Fibroblast of villous mesenchyme (primary cell): ENCODE measurements around the gene SQOR. TPM values are rescaled to one million over a fixed set of nuclear protein-coding genes. Genes with fewer than 3 reads are reported as not detected.

Experiments used
- DNase-seq: peaks from one replicate; pipeline ENCODE4 v3.0.0-alpha.2; 2010; ENCODE audit warnings: low read depth
- H3K4me3 ChIP-seq: 2 replicates; pipeline ENCODE4 v1.5.1; 2011; ENCODE audit warnings: low read depth, mild to moderate bottlenecking, low read length
- total RNA-seq: library from RNA; depleted of rRNA; stranded (reverse); fragments of >200 nt; gene quantifications from 2 replicates; pipeline ENCODE4 v1.2.3, GENCODE V29; 2012
- TF ChIP-seq, protein P1 (sequence below): IDR thresholded peaks from 2 replicates; pipeline ENCODE4 v1.5.1; 2012; ENCODE audit warnings: low read depth, mild to moderate bottlenecking, low read length; ENCODE audit not compliant: insufficient read depth

The SQOR gene
- total RNA-seq, 1 donor = 81.6 TPM

DNA sequence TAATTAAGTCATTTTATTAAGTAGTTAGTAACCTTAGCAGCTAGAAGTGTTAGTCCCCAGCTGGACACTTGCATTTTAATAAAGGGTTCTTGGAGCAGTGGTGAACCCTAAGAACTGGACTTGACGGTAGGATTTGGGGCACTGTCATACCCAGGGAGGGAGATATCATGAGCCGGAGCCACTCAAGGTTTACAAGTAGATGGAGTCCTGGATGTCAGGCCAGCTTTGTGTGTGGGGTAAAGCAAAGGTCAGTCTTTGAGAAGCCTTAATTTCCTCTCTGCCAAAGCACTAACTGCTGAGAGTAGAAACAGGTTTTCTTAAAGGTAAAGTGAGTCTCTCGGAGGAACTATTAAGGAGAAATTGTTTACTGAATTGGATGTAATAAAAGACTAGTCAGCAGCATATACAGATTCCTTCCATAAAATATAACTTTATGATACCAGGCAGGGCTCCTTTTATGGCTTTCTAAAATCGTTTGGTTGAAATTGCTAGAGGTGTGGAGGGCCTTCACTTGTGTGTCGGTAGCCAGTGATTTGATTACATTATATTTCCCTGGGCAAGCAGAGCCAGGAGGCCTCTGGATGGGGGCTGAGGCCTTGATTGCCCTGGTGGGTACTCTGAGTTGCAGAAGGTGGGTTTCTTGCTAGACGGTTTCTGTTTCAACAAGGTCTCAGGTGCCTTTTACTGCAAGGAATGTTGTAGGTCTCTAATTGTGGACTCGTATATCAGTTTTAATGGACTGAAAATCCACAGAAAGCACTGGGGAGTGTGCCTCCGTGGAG is 23.1 kb downstream of the SQOR start:
- TF ChIP-seq, protein P1, sequence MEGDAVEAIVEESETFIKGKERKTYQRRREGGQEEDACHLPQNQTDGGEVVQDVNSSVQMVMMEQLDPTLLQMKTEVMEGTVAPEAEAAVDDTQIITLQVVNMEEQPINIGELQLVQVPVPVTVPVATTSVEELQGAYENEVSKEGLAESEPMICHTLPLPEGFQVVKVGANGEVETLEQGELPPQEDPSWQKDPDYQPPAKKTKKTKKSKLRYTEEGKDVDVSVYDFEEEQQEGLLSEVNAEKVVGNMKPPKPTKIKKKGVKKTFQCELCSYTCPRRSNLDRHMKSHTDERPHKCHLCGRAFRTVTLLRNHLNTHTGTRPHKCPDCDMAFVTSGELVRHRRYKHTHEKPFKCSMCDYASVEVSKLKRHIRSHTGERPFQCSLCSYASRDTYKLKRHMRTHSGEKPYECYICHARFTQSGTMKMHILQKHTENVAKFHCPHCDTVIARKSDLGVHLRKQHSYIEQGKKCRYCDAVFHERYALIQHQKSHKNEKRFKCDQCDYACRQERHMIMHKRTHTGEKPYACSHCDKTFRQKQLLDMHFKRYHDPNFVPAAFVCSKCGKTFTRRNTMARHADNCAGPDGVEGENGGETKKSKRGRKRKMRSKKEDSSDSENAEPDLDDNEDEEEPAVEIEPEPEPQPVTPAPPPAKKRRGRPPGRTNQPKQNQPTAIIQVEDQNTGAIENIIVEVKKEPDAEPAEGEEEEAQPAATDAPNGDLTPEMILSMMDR = no peak
- DNase-seq = no peak
- H3K4me3 ChIP-seq = no peak overlapping the region

DNA sequence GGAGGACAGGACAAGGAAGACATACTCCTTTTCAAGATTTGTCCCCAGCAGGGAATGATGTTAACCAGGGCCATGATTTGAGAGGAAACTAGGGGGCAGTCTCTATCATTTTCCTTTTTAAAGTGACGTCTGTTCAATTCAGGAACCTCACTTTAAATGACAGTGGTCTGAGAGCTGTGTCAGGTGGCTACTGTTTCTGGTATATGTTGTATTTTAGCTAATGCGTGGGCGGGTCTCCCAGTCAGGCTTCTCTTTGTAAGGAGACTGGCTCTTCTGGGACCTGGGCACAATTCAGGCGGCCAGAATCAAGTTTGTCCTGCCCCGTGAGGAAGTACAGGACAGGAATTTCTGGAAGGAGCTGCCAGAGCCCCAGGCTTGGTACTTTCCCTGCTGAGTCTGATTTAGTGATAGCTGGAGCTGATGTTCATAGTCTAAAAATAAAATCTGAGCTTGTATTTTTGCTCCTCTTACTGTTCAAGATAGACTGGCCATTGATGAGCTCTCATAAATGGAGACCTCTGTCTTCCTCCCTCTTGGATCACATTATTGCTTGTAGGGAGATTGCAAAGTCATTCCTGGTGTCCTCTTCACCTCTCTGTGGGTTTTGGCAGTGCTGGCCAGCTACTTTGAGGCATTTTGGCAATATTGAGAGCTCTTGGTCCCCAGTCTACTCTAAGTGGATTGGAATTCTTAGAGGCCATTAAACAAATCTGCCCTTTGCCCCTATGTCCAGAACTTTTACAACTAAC is 25.6 kb downstream of the SQOR start:
- H3K4me3 ChIP-seq = no peak overlapping the region
- DNase-seq = peak; percentile 29
- TF ChIP-seq, protein P1 = no peak

DNA sequence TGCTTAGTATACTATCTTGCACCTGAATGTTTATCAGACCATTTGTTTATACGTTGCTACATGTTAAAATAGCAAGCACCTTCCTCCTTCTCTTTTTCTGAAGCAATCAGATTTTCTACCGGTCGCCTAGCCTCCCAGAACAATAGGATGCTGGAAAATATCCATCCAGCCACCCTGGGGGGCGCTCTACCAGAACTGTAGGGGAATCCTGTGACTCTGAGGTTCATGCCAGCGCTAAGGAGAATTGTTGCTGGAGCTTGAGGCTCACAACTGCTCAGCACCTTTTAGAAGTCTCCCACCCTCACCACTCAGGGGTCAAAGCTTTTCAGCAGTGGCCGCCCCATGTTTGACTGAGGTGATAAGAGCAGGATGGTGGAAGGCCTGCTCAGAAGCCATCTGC is 27.5 kb downstream of the SQOR start:
- H3K4me3 ChIP-seq = no peak overlapping the region
- TF ChIP-seq, protein P1 = no peak
- DNase-seq = no peak

DNA sequence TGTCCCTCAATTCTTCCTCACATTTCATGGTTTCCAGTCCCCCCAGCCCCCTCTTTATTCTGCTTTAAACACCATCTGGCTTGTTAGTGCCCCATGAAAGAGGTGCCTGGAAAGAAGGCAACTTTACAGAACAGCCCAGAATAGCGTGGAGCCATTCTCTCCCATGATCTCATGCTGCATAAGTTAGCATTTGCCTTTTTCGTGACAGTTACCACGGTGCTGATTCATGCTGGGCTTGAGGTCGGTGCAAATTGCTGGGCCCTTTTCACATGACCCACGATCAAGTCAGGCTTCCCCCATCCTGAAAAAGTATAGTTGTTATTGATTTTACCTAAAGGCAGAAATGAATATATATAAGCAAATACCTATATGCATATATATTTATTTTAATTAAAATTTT is 29.6 kb downstream of the SQOR start:
- TF ChIP-seq, protein P1 = no peak
- DNase-seq = no peak

DNA sequence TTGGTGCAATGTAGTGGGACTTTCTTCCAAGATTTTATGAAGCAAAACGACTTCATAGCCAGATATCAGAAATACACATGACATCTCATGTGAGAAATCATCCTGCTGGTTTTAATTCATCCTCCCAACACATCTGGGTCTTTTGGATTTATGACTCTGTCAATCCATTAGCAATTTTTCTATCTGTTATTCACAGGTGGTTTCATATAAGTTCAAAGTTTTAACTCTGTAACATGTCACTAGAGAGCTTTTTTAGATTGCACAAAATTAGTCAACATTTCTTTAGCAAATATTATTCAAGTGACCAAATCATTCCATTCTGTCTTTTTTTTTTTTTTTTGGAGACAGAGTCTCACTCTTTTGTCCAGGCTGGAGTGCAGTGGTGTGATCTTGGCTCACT is 30.4 kb downstream of the SQOR start:
- DNase-seq = no peak
- H3K4me3 ChIP-seq = no peak overlapping the region
- TF ChIP-seq, protein P1 = no peak

More for the DNA sequence above, 29.6 kb downstream of the SQOR start:
- no peak overlapping the region for H3K4me3 ChIP-seq

DNA sequence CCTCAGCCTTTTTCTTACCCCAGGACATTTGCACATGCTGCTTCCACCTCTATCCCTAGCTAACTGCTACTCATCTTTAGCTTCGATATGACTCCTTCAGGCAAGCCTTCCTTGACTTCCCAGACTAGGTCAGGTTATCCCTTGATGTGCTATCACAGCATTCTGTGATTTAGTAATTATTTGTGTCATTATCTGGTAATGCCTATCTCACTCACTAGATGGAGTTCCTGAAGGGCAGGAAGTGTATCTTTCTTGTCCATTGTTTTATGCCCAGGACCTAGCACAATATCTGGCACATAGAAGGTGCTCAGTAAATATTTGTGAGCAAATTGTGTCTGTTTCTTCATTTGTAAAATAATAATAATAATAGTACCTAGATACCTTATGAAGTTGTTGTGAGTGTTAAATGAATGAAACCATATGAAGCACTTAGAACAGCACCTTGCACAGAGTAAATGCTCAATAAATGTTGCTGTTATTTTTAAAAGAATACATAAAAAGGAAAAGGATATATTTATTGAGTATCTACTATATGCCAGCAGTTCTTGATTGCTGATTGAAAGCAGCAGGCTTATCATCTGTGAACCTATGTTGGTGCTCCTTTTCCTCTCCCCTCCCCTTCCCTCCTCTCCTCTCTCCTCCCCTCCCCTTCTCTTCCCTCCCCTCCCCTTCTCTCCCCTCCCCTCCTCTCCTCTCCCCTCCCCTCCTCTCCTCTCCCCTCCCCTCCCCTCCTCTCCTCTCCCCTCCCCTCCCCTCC is 31.5 kb downstream of the SQOR start:
- no peak overlapping the region for H3K4me3 ChIP-seq
- TF ChIP-seq, protein P1 = no peak
- DNase-seq = no peak
